Upper lobe of left lung (tissue), 4 donors: ENCODE data around the gene DIAPH2.

Experiments used
- CTCF ChIP-seq, 6 experiments: fragments of 450-650 bp in 4 of 6; fragments of 200-600 bp in 2 of 6; sonication (generic) in 2 of 6; IDR thresholded peaks; one replicate each; pipeline ENCODE4 v1.5.1; 2016 to 2019; ENCODE audit warnings: antibody characterized with exemption in 6 of 6
- EP300 ChIP-seq, 4 donors: sonication (generic); formaldehyde crosslinking; IDR thresholded peaks; one replicate each; pipeline ENCODE4 v1.5.1; 2017; ENCODE audit warnings: antibody characterized with exemption in 4 of 4, control low read depth in 2 of 4
- POLR2A ChIP-seq, 4 donors: fragments of 450-650 bp; IDR thresholded peaks; one replicate each; pipeline ENCODE4 v1.5.1; 2016 to 2017; ENCODE audit warnings: antibody characterized with exemption in 4 of 4, mild to moderate bottlenecking in 2 of 4
- POLR2AphosphoS5 ChIP-seq, 2 donors: sonication (generic); formaldehyde crosslinking; IDR thresholded peaks; one replicate each; pipeline ENCODE4 v1.5.1; 2017; ENCODE audit warnings: antibody characterized with exemption in 2 of 2

GRCh38 chrX:96919672-96920071 lies 235.0 kb downstream of the DIAPH2 start:
- TF ChIP-seq POLR2A (IDR thresholded peaks at IDR 0.05) (no peak), POLR2AphosphoS5 (IDR thresholded peaks at IDR 0.05) (no peak), CTCF (IDR thresholded peaks at IDR 0.05) (no peak), EP300 (IDR thresholded peaks at IDR 0.05) (no peak)
